HG02642 (cell line): ENCODE measurements around the gene OR9A4.

Experiments used
- ATAC-seq: cut with Tn5 transposase; IDR thresholded peaks from one replicate; pipeline ENCODE4 v1.9.1; 2021; ENCODE audit warnings: mild to moderate bottlenecking; ENCODE audit not compliant: unreplicated experiment, poor library complexity

OR9A4 gene

DNA sequence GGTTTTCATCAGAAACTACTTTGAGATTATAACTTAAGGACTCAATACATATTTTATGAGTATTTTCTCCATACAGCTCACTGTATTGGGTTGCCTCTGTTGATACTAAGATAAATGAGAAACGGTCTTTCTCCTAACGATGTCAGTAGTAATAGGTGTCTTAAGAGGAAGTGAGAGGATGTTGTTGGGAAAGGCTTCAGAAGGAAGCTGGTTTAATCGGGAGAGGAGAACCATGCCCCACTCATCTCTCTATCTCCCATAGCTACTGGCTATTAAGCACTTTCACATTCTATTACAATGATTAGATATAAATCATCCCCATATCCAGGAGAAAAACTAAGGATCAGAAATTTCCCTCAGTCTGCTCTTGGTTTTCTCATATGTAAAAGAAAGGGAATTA lies 28.6 kb downstream of the OR9A4 start:
- no peak for ATAC-seq

DNA sequence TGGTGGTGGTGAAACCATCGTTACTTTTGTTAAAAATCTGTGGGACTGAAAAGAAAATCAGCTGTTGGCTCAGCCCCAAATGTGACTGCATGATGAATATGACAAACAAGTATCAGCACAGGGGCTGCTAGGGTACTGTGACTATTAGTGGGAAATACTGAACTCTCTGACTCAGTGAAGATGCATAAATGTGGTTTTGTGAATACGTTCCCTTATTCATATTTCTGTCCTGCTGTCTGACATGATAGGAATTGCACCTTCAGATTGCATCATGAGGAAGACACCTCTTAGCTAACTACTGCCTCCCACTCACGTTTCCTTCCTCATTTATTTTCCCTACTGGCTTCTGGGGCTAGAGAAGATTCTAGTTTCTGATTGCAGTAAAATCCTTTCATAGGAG lies 29.2 kb downstream of the OR9A4 start:
- no peak for ATAC-seq

DNA sequence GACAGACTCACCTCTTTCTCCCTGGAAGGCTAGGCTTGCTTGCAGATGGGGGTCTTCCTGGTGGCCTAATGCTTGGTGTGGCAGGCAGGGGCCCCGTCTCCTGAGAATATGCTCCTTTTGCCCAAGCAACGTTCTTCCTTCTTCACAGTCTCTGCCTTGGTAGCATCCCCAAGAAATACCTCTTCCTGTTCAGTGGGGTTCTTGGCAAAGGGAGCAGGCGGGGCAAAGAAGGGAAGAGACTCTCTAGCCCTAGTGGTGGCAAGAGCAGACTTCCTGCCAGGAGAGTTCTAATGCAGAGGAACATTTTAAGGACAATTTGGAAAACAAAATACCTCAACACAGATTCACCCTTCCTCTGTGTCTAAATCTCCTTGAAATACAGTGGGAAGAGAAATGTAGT lies 30.6 kb downstream of the OR9A4 start, which contains the start of gene CLEC5A:
Gene CLEC5A, minus strand, starts transcription at position 179 of the 400 bp plus-strand sequence. CDS start 682 bp downstream, outside the sequence.
- no peak for ATAC-seq

DNA sequence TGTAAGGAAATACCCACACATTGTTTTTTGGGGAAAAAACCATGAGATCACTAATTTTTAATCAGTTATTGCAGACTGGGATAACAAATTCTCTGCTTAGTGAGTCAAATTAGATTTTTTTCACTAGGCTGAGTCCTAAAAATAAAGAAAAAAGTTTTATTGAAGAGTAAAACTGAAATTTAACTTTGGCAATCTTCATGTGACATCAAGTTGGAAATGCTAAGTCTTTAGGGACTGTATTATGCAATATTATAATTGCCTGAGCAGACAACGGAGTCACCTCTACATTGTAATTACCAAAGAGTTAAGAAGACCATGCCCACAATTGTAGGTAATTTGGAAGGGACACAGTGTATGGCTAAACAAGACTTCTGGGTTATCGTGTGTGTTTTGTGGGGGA lies 32.8 kb downstream of the OR9A4 start:
- no peak for ATAC-seq

DNA sequence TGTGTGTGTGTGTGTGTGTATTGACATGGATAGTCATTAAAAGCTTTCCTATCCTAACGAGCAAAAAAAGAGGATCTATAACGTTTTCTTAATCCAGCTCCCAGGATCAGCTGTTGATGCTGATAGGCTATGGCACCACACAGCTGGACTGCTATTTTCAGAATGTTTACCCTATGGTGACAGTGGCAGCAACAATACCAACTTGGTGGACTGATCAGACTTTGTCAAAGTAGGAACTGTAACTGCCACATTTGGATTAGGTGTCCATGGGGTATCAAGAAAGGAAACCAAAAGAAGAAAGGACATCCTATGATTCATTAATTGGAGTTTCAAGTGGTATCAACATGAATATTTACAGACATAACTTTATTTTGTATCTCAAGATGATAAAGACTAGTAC lies 33.3 kb downstream of the OR9A4 start:
- ATAC-seq = no peak

DNA sequence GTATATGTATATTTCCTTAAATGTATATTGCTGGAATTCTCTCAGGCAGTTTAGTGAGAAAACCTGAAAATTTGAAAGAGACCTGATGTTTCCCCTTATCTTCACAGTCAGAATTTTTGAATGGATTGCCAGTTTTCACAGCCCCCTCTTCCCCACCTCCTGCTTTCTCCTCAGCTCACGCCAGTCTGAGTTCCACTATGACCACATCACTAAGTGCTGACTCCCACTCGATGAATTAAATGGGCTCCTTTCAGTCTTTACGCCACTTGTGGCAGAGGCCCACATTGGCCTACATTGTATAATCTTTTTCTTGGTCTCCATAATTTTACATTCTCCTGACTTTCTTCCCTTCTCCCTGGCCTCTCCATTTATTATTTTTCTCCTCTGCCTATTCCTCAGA lies 33.7 kb downstream of the OR9A4 start:
- no peak for ATAC-seq

DNA sequence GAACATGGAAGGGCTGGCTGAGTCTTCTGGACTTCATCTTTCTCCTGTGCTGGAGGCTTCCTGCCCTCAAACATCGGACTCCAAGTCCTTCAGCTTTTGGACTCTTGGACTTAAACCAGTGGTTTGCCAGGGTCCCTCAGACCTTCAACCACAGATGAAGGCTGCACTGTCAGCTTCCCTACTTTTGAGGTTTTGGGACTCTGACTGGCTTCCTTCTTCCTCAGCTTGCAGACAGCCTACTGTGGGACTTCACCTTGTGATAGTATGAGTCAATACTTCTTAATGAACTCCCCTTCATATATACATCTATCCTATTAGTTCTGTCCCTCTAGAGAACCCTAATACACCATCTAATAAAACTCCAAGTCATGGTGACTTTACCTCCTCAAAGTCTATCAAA lies 34.6 kb downstream of the OR9A4 start:
- ATAC-seq = no peak

DNA sequence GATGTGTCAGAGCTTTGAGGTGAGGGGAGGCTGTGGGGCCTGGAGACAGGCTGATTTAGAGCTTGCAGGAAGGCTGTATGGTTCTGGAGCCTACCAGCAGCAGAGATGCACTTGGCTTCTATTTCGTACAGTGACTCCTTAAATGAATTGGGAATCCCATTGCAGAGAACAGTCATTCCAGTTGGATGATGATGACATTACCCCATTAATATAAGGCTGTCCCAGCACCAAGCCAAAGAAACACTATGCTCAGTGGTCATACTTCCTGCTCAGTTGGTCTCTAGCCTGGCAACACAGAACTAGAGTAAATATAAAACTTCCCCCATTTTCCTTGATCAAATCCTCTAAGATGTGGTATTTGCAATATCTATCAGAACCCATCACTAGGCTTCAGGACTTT lies 36.3 kb downstream of the OR9A4 start:
- ATAC-seq = no peak

DNA sequence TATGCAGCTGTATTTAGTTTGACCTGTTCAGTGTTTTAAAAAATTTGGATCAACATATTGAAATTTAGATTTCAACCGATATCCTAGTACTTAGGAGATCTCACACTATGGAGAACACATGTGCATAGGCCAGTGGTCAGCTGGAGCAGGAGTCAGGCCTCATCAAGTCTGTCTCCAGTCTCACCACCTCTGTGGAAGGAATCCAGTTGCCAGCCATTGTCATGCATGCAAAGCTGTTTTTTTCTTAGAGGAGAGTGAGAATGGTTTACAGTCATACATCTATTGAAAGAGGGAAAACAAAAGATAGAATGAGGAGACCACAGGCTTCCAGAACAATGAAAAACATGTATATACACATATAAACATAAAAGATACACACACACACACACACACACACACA lies 38.1 kb downstream of the OR9A4 start:
- ATAC-seq = no peak

DNA sequence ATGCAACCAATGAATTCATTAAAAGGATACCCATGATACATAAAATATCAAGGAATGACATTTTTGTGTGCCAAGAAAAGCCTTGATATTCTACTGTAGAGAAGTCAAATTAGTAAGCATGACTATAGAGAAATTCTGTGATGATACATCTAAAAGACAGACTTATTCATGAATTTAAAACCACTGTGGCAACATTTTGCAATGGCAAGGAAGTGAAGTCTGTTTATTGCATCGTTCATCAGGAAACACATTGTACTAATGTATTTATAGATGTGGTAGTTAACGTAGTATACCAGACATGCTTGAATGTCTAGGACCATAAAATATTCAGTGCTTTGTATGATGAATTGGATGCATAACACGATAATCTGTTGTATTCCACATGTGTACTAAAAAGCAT lies 39.9 kb downstream of the OR9A4 start:
- ATAC-seq = no peak

DNA sequence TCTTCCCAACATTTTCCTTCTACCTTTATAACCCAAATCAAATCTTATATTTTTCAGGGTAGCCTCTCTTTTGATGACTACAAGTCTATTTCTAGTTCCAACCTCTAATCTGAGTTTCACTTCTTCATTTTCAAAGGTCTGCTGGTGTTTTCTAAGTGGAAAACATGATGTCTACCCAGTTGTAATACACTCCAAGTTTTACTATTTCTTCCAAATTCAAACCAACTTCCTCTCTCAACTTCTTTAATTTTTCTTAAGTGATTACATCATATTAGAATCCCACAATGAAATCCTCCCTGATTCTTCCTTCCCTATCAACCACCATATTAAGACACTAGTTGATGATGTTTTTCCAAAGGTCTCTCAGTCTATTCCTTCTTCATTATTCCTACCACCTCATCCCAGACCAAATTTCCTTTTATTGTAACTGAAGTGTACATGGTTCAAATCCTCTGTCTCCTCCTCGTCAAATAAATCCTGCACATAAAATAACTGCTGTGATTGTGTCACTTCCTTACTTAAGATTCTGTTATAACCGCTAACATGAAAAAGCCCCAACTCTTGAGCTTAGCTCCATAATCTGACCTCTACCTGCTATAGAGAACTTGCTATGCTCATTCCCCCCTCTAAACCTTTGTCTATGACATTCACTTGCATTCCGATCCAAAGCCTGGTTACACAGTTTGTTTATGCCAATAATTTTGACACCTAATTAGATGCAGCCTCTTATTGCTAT lies 44.7 kb downstream of the OR9A4 start:
- peak; percentile 75 for ATAC-seq
